Osteoblast (primary cell): Measurements from ENCODE around the gene ALS2. TPM values are rescaled to one million over a fixed set of nuclear protein-coding genes. Genes with fewer than 3 reads are reported as not detected.

Source experiments
- DNase-seq: peaks from one replicate; pipeline ENCODE4 v3.0.0; 2011; ENCODE audit warnings: low spot score, mixed read lengths; ENCODE audit not compliant: insufficient read length; ENCODE audit errors: missing footprints
- H2AFZ ChIP-seq: 2 replicates; pipeline ENCODE4 v1.6.0; 2011; ENCODE audit warnings: mild to moderate bottlenecking, low read length
- H3K27ac ChIP-seq: 2 replicates; pipeline ENCODE4 v1.5.1; 2011; ENCODE audit warnings: mild to moderate bottlenecking, low read depth, low read length, moderate library complexity
- H3K27me3 ChIP-seq: 2 replicates; pipeline ENCODE4 v1.6.0; 2012; ENCODE audit warnings: mild to moderate bottlenecking, control low read depth, inconsistent platforms, low read length, moderate library complexity; ENCODE audit not compliant: insufficient read depth
- H3K36me3 ChIP-seq: 2 replicates; pipeline ENCODE4 v1.5.1; 2011; ENCODE audit warnings: mild to moderate bottlenecking, low read length, control low read depth, moderate library complexity; ENCODE audit not compliant: insufficient read depth
- H3K4me1 ChIP-seq: 2 replicates; pipeline ENCODE4 v1.5.1; 2011; ENCODE audit warnings: mild to moderate bottlenecking, low read length, control low read depth, moderate library complexity; ENCODE audit not compliant: insufficient read depth
- H3K4me2 ChIP-seq: 2 replicates; pipeline ENCODE4 v1.6.0; 2011; ENCODE audit warnings: mild to moderate bottlenecking, low read length; ENCODE audit not compliant: insufficient read depth
- H3K4me3 ChIP-seq: fragments of 200-600 bp; sonication (generic); 3 replicates; pipeline ENCODE4 v1.5.1; 2012; ENCODE audit warnings: mild to moderate bottlenecking, low read length, inconsistent platforms; ENCODE audit not compliant: insufficient read depth
- H3K79me2 ChIP-seq: 2 replicates; pipeline ENCODE4 v1.6.0; 2012; ENCODE audit warnings: mild to moderate bottlenecking, low read length, control low read depth, inconsistent platforms; ENCODE audit not compliant: insufficient read depth
- H3K9me3 ChIP-seq: 2 replicates; pipeline ENCODE4 v1.5.1; 2011; ENCODE audit warnings: low read depth, low read length, control low read depth
- H4K20me1 ChIP-seq: 2 replicates; pipeline ENCODE4 v1.6.0; 2012; ENCODE audit warnings: mild to moderate bottlenecking, low read length, control low read depth; ENCODE audit not compliant: insufficient read depth
- total RNA-seq: library from RNA; depleted of rRNA; stranded (reverse); fragments of >200 nt; gene quantifications from 2 replicates; pipeline ENCODE4 v1.2.3, GENCODE V29; 2012
- TF ChIP-seq, protein P1 (sequence below): IDR thresholded peaks from 2 replicates; pipeline ENCODE4 v1.5.1; 2011; ENCODE audit warnings: mild to moderate bottlenecking, low read depth, low read length, moderate library complexity; ENCODE audit errors: extremely low read depth

The ALS2 gene
- total RNA-seq, 1 donor = 39.1 TPM

DNA sequence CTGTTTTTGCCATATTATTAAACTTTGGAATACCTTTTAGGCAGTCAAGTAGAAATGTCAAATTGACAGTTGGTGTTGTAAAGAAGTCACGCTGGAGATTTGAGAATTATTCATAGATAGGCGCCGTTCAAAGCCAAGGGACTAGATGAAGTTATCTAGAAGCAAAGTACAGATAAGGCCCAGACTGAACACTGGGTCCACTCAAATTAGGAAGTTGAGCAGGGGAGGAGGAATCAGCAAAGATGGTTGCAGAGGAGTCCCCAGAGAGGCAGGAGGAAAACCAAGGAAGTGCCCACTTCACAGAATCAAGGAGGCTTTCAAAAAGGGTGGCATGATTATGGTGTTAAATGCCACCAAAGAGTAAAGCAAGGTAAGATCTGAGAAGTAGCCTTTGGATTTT is 9.6 kb upstream of the ALS2 start:
- H3K79me2 ChIP-seq = no peaks in the 10 kb centered on the region
- DNase-seq = no peak
- no peak overlapping the region for H3K4me3 ChIP-seq
- no peak overlapping the region for H2AFZ ChIP-seq
- H3K4me1 ChIP-seq = peaks cover 12% of the 10 kb centered on the region
- H3K27me3 ChIP-seq = no peaks in the 10 kb centered on the region
- H3K36me3 ChIP-seq = no peaks in the 10 kb centered on the region
- no peaks in the 10 kb centered on the region for H3K9me3 ChIP-seq
- TF ChIP-seq, protein P1, sequence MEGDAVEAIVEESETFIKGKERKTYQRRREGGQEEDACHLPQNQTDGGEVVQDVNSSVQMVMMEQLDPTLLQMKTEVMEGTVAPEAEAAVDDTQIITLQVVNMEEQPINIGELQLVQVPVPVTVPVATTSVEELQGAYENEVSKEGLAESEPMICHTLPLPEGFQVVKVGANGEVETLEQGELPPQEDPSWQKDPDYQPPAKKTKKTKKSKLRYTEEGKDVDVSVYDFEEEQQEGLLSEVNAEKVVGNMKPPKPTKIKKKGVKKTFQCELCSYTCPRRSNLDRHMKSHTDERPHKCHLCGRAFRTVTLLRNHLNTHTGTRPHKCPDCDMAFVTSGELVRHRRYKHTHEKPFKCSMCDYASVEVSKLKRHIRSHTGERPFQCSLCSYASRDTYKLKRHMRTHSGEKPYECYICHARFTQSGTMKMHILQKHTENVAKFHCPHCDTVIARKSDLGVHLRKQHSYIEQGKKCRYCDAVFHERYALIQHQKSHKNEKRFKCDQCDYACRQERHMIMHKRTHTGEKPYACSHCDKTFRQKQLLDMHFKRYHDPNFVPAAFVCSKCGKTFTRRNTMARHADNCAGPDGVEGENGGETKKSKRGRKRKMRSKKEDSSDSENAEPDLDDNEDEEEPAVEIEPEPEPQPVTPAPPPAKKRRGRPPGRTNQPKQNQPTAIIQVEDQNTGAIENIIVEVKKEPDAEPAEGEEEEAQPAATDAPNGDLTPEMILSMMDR = no peak
- H3K27ac ChIP-seq = no peak overlapping the region
- H4K20me1 ChIP-seq = no peaks in the 10 kb centered on the region
- no peak overlapping the region for H3K4me2 ChIP-seq

DNA sequence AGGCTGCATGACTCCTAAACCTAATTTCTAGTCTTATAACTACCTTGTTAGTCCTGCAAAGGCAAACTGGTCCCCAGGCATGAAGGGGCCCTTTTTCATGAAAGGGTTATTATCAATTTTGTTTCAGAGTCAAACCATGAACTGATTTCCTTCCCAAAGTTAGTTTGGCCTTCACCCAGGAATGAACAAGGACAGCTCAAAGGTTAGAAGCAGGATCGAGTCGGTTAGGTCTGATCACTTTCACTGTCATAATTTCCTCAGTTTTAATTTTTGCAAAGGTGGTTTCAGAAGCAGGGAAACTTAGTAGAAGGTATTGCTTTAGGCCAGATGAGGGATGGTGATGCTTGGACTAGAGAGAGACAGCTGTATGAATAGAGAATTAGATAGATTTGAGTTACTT is 8.7 kb upstream of the ALS2 start:
- peaks cover 11% of the 10 kb centered on the region for H3K4me1 ChIP-seq
- no peak overlapping the region for H3K4me2 ChIP-seq
- no peaks in the 10 kb centered on the region for H3K79me2 ChIP-seq
- H3K36me3 ChIP-seq = no peaks in the 10 kb centered on the region
- H3K4me3 ChIP-seq = no peak overlapping the region
- DNase-seq = no peak
- peak overlapping the region; percentile 45 for H2AFZ ChIP-seq
- H4K20me1 ChIP-seq = no peaks in the 10 kb centered on the region
- H3K9me3 ChIP-seq = no peaks in the 10 kb centered on the region
- no peak overlapping the region for H3K27ac ChIP-seq
- TF ChIP-seq, protein P1 = no peak
- H3K27me3 ChIP-seq = no peaks in the 10 kb centered on the region

DNA sequence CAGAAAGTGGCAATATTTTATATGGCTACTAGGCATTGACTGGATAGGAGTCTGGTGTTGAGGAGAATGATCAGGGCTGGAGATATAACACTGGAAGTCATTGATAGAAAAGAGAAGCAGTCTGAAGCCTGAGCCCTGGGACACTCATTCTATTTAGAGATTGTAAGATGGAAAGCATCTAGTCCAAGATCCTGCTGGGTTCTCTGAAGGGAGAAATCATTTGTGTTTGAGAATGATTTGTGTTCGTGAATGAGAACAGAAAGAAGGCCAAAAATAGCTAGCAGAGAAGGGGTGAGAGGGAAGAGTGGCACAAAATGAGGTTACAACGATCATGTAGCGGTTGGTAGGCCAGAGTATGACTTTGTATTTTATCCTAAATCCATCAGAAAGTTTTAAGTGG is 7.6 kb upstream of the ALS2 start:
- no peak overlapping the region for H3K27ac ChIP-seq
- H2AFZ ChIP-seq = peak overlapping the region; percentile 28
- H3K36me3 ChIP-seq = no peaks in the 10 kb centered on the region
- no peaks in the 10 kb centered on the region for H3K79me2 ChIP-seq
- no peaks in the 10 kb centered on the region for H3K9me3 ChIP-seq
- H4K20me1 ChIP-seq = no peaks in the 10 kb centered on the region
- peaks cover 10% of the 10 kb centered on the region for H3K4me1 ChIP-seq
- H3K27me3 ChIP-seq = no peaks in the 10 kb centered on the region
- TF ChIP-seq, protein P1 = no peak
- DNase-seq = no peak
- H3K4me2 ChIP-seq = no peak overlapping the region
- H3K4me3 ChIP-seq = no peak overlapping the region

DNA sequence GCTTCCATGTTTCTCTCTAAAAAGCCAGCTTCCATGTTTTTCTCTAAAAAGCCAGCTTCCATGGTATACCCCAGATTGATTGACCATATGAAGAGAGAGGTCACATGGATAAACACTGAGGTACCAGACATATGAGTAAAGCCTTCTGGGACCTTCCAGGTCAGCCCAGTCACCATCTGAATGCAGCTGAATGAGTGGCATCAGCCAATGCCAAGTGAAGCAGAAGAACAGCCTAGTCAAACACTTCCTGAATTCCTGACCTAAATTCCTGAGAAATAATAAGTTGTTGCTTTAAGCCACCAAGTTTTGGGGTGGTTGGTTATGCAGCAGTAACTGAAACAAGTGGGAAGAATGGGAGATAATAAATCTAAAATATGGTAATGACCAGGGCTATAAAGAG is 5.7 kb upstream of the ALS2 start:
- H3K79me2 ChIP-seq = no peaks in the 10 kb centered on the region
- no peaks in the 10 kb centered on the region for H3K27me3 ChIP-seq
- TF ChIP-seq, protein P1 = no peak
- DNase-seq = peak; percentile 74
- no peak overlapping the region for H3K4me2 ChIP-seq
- H3K4me1 ChIP-seq = peaks cover 15% of the 10 kb centered on the region
- no peaks in the 10 kb centered on the region for H4K20me1 ChIP-seq
- peak overlapping the region; percentile 36 for H2AFZ ChIP-seq
- no peaks in the 10 kb centered on the region for H3K9me3 ChIP-seq
- peak overlapping the region; percentile 3 for H3K27ac ChIP-seq
- no peaks in the 10 kb centered on the region for H3K36me3 ChIP-seq
- H3K4me3 ChIP-seq = no peak overlapping the region
